GM12891 (cell line): ENCODE data around the gene PIK3R5.

Experiments
- PAX5 ChIP-seq: IDR thresholded peaks from 2 replicates; pipeline ENCODE4 v1.6.1; 2011; ENCODE audit warnings: low read length, moderate library complexity, mild to moderate bottlenecking; ENCODE audit not compliant: insufficient read depth, severe bottlenecking
- POLR2A ChIP-seq: IDR thresholded peaks from 2 replicates; pipeline ENCODE4 v1.6.1; 2011; ENCODE audit warnings: low read depth, low read length, control low read depth
- POLR2AphosphoS5 ChIP-seq: IDR thresholded peaks from 2 replicates; pipeline ENCODE4 v1.6.1; 2011; ENCODE audit warnings: low read depth, low read length, control low read depth

DNA sequence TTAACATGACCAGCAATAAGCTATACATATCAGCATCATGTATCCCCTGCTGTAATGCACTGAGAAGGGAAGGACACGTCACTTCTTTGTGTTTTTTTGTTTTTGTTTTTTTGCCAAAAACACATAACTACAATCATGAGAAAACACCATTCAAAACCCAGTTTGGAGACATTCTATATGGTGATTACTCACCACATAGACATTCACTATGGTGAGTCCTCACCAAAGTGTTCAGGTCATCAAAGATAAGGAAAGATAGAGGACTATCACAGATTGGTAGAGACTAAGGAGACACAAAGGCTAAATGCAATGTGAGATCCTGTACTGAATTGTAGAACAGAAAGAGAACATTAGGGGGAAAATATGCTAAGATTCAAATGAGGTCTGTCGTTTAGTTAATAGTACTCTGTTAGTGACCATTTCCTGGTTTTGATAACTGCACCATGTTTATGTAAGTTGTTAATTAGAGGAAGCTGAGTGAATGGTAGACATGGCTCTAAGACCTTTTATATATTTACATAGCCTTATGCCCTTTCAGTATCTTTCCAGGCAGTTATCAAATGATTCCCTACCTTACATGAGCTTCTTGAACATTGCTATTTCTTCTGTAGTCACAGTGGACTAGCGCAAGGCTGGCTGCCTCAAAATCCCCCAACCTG is 46.6 kb downstream of the PIK3R5 start:
- TF ChIP-seq PAX5, result no peak
- no peak for TF ChIP-seq POLR2A
- TF ChIP-seq POLR2AphosphoS5, result no peak
